Esophagus squamous epithelium (tissue), 4 donors: ENCODE results near the gene AHNAK.

ENCODE experiments used
- CTCF ChIP-seq, 6 experiments: fragments of 450-650 bp in 4 of 6; fragments of 200-600 bp in 2 of 6; sonication (generic) in 2 of 6; IDR thresholded peaks; one replicate each; pipeline ENCODE4 v1.5.1; 2016 to 2019; ENCODE audit warnings: antibody characterized with exemption in 6 of 6, mild to moderate bottlenecking in 4 of 6, moderate library complexity in 4 of 6
- POLR2A ChIP-seq, 4 donors: fragments of 450-650 bp; IDR thresholded peaks; one replicate each; pipeline ENCODE4 v1.6.1; 2017; ENCODE audit warnings: antibody characterized with exemption in 4 of 4, mild to moderate bottlenecking in 4 of 4, moderate library complexity in 3 of 4

GRCh38 chr11:62431171-62431901 lies 115.3 kb downstream of the AHNAK start:
- no peak for TF ChIP-seq CTCF (IDR thresholded peaks at IDR 0.05)
- no peak for TF ChIP-seq POLR2A (IDR thresholded peaks at IDR 0.05)
